H1 (cell line): ENCODE results near the gene PPP2R2D.

ENCODE experiments used
- CTCF ChIP-seq, 3 experiments: IDR thresholded peaks; 1 replicate in 2 of 3; 2 replicates in 1 of 3; pipeline versions ENCODE4 v1.5.1 to v1.6.1; 2011; ENCODE audit warnings: low read length in 3 of 3, mild to moderate bottlenecking in 3 of 3, inconsistent platforms in 2 of 3, low read depth in 1 of 3, moderate library complexity in 1 of 3; ENCODE audit not compliant: insufficient read depth in 1 of 3; ENCODE audit errors: control extremely low read depth in 1 of 3
- EGR1 ChIP-seq: IDR thresholded peaks from 2 replicates; pipeline ENCODE4 v1.6.1; 2011; ENCODE audit warnings: low read depth, low read length, borderline replicate concordance
- EP300 ChIP-seq, 2 experiments: IDR thresholded peaks; 1 replicate in 1 of 2; 2 replicates in 1 of 2; pipeline ENCODE4 v1.6.1; 2011 to 2012; ENCODE audit warnings: low read depth in 2 of 2, low read length in 2 of 2, mild to moderate bottlenecking in 2 of 2, borderline replicate concordance in 1 of 2, inconsistent platforms in 1 of 2, moderate library complexity in 1 of 2
- JUN ChIP-seq: IDR thresholded peaks from 2 replicates; pipeline ENCODE4 v1.6.1; 2011; ENCODE audit warnings: low read depth, mild to moderate bottlenecking, improper control_type of control experiment, low read length
- JUND ChIP-seq: IDR thresholded peaks from 2 replicates; pipeline ENCODE4 v1.6.1; 2011; ENCODE audit warnings: mild to moderate bottlenecking, improper control_type of control experiment, low read length
- KDM1A ChIP-seq: fragments of 200-600, 300-600 bp; sonication (generic); IDR thresholded peaks from 2 replicates; pipeline ENCODE4 v1.7.1; 2016; ENCODE audit warnings: mild to moderate bottlenecking, low read length, borderline replicate concordance
- POU5F1 ChIP-seq: IDR thresholded peaks from 2 replicates; pipeline ENCODE4 v1.6.1; 2011; ENCODE audit warnings: low read depth, mild to moderate bottlenecking, low read length, moderate library complexity
- RFX5 ChIP-seq: IDR thresholded peaks from 2 replicates; pipeline ENCODE4 v1.6.1; 2011; ENCODE audit warnings: low read depth, low read length, improper control_type of control experiment, borderline replicate concordance
- TAF1 ChIP-seq: IDR thresholded peaks from 2 replicates; pipeline ENCODE4 v1.6.1; 2011; ENCODE audit warnings: mild to moderate bottlenecking, low read depth, low read length
- ZNF274 ChIP-seq: IDR thresholded peaks from 2 replicates; pipeline ENCODE4 v1.7.0; 2012; ENCODE audit warnings: low read length, borderline replicate concordance; ENCODE audit errors: extremely low read depth

GRCh38 chr10:131895116-131895515 is 5.7 kb upstream of the PPP2R2D start:
- TF ChIP-seq KDM1A (no peak), CTCF (IDR thresholded peaks at IDR 0.05; ENCODE audit: control extremely low read depth in 1 of 3, insufficient read depth in 1 of 3, low read depth in 1 of 3, low read length in 3 of 3) (no peak), EP300 (IDR thresholded peaks at IDR 0.05; ENCODE audit: borderline replicate concordance in 1 of 2, low read depth in 2 of 2, low read length in 2 of 2) (no peak), ZNF274 (no peak), JUND (no peak), RFX5 (no peak), TAF1 (no peak), EGR1 (no peak), POU5F1 (no peak), JUN (no peak)
